GM18508 (cell line): ENCODE results near the gene RPA1.

Experiments used
- ATAC-seq: cut with Tn5 transposase; IDR thresholded peaks from one replicate; pipeline ENCODE4 v1.9.1; 2021; ENCODE audit warnings: moderate number of reproducible peaks; ENCODE audit not compliant: insufficient read depth, unreplicated experiment

Gene RPA1

DNA sequence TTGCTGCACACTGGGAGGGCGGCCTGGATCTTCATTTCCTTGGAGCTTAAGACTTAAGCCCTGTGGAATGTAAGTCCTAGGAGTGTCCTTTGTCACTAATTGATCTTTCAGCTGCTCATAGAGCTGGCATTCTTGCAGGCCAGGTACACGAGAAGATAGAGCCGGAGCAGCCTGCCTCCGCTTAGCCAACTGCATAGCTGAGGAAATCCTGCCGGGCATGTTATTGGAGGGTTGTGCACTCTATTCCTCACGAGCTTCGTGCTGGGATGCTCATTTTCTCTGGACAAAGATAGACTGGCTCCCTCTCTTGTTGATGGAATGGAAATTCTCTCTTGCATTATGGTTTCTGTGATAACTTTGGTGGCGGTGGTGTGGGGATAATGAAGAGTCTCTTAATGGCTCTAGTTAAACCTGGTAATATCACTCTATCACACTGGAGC lies 76.9 kb downstream of the RPA1 start:
- ATAC-seq, result no peak

DNA sequence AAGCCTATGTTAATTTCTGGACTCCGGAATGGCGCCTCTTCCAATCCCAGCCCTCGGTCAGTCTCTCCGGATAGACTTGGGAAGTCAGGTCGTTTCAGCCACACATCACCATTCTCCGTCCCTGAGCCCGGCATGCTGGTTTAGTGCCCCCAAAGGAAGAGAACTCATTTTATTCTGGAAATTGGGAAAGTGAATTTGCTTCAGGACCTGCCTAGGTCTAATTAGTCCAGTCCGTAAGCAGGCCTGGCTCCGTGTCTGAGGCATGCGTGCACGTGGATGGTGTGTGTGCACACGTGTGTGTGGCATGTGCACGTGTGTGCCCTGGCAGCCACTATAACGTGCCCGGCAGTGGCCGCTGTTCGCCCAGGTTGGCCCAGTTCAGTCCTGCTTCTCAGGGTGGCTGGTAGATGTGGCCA lies 77.4 kb downstream of the RPA1 start:
- ATAC-seq, result no peak

DNA sequence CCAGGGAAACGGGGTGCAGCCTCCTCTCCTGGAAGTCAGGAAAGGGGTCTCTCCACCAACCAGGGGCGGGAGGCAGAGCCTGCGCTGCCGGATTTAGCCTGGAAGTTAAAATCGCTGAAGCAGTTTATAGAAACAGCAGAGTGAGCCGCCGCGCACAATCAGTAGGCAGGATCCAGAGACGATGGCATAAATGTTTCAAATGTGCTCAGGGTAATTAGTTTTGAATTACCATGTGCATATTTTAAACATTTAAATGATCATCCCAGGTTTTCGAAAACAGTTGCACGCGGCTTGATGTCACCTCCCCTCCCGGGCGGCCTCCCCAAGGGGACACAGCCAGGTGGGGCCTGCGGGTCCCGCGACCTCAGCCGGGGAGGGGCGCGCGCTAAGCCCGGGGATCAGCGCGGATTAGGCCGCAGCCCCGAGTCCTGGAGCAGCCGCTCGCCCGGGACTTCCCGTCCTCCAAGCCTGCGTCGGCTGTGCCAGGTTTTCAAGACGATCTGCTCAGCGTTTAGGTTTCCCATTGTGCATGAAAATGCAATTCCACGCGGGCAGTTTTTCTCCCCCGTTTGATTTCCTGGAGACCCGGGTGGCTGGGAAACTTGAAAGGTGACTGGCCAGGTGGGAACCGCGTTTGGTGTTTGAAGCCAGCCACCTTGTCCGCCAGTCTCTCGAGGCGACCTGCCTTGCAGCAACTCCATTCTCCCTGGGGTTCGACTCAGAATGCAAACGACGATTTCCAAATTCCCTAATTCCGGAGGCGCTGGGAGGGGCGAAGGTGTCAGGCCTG lies 78.3 kb downstream of the RPA1 start:
- no peak for ATAC-seq

DNA sequence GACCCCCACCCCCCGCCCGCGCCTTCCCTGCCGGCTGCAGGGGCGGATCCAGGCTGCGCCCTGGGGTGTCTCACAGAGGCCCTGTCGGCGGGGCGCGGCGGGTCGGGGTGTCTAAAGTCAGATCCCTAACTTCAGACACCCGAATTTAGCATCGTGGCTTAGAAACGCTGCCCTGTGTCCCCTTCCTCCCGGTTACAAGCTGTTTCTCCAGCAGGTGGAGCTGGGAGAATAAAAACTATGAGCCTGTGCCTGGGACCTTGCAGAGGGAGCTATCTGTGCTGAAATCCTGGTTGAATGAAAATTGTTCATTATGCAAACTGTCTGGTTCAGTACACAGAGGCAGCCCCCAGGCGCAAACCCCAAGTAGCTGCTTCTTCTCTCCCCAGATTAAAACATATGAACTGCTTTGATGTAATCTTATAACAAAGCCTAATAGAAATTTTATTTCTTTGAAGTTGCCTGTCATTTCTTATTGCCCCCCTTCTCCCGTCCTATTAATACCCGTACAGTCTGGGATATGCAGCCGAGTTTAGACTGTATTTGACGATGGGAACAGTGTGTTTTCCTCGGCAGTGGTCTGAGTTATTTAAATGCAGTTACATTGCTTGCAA lies 79.0 kb downstream of the RPA1 start:
- ATAC-seq, result no peak

DNA sequence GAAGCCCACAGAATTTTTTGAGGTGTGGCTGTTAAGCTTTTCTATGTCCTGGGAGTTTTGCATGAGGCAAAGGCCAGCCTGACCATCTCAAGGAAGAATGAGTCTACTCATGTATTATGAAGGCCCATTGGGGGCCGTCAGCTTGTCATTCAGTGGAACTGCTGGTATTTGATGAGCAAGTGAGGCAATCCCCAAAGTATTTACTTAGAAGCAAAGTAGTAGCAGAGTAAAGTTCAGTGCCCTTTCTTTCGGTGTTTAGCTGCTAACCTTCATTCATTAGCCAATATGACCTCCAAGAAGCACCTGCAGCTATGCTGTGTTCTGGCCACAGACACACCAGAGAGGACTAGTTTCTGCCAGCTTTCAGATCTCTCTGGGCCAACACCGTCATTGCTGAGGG lies 80.2 kb downstream of the RPA1 start:
- no peak for ATAC-seq

DNA sequence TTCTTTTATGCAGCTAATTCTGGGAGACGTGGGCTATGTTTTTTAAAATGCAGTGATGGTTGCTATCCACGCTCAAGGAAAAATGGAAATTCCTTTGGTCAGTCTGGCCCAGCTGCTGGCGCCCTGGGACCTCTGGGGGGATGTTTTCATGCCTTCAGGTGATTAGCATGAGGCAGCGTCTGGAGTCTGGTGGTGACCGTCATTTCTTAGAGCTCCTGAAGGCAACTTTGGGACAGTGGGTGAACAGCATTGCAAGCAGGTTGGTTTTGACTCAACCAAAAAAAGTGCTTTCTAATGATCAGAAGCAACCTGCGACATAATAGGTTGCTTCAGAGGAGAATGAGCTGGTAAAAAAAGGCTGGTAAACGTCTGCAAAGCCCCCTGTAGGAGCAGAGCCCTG lies 82.3 kb downstream of the RPA1 start:
- ATAC-seq, result no peak

DNA sequence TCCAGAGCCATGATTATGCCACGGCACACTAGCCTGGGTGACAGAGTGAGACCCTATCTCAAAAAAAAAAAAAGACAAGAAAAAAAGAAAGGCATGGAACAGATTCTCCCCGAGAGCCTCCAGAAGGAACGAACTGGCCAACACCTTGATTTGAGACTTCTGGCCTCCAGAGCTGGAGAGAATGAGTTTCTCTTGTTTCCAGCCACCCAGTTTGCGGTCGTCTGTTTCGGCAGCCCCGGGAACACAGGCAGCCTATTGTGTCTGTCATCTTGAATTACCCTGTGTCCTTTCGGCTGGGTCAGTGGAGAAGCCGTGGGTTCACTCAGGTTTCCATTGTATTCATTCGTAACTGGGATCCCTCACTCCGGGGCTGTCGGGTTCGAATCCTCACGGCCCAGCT lies 83.9 kb downstream of the RPA1 start:
- no peak for ATAC-seq

DNA sequence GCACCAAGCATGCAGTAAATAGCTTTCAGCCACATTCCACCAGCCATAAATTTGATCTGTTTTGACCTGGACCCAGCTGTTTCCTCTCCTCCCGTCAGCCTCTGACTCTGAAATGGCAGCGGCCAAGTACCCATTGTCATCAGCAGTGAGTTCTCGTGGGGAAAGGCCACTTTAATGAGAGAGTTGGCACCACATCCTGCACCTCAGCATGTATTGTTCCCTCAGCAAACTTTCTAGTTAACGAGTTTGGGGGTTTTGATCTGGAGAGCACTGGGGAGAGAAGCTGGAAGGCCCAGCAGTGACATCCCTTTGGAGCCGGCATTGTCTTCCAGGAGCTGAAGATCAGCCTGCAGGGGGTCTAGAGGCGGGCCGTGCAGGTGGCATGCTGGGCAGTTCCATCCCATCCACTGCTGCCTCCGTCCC lies 84.9 kb downstream of the RPA1 start:
- no peak for ATAC-seq

DNA sequence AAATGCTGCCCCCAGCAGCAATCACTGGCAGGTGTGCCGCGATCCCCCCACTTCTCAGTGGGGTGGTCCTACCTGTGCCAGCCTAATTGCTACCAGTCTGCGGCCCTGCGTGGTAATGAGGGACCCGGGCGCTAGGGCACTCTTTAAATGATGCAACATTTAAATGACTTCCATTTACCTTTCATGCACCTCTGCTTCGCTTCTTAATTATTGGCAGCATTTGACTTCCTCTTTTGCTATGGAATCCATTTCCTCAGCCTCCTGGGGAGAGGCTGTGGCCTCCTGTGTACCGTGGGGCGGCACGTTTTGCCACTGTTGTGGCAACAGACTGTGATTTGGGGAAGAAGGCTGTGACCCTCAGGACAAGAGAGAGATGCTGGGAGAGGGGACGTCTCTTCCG lies 86.1 kb downstream of the RPA1 start:
- no peak for ATAC-seq

DNA sequence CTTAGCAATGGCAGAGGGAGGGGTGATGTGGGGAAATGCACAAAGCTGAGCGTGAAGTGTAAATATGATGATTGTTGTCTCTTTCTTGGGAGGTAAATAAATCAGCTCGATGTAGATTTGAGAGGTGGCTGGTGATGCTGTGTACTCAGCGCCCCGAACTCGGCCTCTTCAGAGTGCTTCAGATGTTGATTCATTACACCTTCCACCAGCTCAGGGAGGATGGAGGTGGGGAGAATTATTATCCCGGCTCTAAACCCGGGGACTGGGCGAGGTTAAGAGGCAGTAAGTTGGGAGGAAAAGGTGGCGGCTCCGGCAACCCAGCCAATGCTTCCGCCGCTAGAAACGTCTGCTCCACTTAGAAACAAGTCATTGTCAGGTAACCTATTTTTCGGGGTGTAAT lies 86.5 kb downstream of the RPA1 start:
- no peak for ATAC-seq

DNA sequence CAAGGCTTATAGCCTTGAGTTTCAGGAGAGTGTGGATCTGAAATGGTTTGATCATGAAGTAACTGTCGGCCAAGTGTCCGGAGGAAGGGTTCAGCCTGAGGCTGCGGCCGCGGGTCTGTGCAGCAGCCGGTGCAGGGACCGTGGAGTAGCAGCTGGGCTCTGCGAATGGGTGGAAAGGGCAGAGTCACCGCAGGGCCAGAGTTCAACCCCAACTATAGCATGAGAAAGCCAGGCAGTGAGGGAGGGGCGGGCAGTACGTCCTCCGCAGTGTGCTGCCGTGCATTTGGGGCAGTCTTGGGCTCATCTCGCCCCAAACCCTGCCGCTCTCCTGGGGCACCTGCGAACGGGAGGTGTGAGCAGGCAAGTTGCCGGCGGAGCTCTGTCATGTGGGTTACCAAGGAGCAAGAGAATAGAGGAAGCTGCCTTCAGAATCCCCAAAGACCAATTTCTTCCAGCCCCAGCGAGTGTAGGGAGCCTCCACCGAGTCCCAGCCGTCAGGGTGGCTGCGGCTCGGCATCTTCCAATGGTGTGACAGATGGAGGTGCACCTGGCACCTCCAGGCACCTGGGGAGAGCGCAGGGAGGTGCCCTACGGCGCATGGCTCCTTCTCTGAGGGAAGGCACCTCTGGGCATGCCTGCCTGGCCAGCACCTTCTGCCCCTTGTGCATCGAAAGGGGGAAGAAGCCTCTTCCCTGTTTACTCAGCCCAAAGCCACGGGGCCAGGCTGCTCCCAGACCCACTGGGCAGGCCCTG lies 87.3 kb downstream of the RPA1 start:
- ATAC-seq, result no peak

DNA sequence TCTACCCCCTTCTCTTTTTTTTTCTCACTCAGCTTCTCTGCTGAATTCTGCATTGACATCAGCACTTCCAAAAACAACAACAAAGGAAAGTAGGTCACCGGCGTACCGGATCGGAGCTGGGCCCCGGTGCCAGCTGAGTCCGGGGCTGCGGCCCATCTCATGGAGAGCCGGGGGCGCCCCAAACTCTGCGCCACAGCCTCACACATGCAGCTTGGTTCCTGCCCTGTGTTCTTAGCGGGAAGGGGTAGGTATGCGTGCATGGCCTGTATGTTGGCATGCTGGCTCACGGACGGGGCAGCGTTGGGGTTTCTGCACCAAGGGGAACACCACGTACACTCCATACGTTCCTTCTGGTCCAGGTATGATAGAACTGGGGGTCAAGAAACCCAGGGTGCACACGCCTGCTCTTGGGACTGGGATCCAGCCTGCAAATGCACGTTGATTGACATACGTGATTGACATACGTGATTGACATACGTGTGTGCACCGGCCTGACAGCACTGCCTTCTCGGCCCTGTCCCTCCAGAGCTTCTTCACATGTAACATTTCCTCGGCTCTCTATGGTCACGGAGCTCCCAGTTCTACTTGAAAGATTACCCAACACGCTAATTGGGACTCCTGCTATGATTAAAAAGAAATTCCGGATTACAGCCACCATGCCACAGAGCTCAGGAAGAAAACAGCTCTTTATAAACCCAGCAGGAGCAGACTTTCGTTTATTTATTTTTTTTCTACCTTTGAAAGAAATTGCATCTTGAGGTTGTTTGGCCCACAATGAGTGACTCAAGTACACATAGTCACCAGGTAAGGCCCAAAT lies 88.7 kb downstream of the RPA1 start:
- ATAC-seq, result no peak

DNA sequence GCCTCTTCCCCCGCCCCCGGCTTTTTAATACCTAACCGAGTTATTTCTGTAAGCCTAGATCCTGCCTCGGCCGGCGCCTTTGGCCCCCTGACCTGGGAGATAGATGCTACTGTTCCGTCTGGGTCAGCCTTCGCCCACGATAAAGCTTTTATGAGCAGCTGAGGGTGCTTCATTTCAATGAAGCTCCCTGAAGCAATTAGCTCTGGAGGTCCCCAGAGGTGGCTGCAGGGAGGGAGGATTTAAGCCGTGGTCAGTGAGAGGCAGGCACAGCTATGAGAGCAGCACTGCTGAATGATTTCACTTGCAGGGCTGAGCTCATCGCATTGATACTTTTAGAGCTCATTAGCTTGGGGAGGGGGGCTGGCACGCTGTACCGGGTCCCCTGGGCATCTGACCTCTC lies 89.4 kb downstream of the RPA1 start:
- ATAC-seq, result no peak

DNA sequence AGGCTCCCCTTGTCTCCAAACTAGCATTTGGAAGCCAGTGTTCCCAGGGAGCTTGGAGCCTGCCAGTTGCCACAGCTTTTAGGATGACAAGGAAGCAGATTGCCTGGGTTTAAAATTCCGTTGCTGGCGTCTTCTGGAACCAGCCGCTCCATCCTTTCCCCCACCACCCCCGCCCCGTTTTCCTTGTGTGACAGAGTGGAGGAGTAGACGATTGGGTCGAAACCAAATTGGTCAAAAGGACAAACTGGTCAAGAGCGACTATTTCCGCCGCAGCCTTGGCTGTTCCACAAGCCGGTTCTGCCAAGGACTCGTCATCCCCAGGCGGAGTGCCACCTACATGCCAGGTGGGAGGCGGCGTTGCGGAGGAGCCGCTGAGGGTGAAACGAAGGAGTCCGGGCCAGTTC lies 91.1 kb downstream of the RPA1 start:
- no peak for ATAC-seq

DNA sequence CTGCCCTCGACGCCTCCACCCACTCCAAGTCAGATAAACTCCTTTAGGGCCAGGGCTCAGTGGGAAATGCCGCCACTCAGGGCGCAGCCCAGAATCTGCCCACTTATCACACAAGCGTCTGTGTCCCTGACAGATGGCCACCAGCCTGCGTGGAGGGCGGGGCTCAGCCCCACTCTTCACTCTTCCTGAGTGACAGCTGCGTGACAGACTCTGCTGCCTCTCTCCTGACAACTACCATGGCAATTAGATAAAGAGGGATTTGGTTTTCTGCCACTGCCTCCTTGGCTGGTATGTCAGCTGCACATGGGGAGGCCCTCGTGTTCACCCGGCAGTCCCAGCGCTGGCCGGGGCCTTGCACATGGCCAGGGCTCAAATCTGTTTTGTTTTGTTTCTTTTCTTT lies 99.2 kb downstream of the RPA1 start:
- no peak for ATAC-seq

DNA sequence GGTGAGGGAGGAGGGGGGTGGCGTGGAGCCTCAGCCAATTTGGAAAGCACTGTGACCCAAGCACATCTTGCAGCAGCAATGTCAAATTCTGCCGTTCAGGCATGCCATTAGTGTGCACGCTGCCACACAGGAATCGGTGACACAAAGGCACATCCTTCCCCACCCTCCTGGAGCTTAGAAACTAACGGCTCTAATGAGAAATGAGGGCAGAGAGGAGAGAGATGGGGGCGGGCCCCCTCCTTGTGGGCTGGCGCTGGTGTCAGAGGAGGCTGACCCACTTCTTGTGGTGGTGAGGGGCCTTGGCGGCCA lies 100.5 kb downstream of the RPA1 start:
- no peak for ATAC-seq

DNA sequence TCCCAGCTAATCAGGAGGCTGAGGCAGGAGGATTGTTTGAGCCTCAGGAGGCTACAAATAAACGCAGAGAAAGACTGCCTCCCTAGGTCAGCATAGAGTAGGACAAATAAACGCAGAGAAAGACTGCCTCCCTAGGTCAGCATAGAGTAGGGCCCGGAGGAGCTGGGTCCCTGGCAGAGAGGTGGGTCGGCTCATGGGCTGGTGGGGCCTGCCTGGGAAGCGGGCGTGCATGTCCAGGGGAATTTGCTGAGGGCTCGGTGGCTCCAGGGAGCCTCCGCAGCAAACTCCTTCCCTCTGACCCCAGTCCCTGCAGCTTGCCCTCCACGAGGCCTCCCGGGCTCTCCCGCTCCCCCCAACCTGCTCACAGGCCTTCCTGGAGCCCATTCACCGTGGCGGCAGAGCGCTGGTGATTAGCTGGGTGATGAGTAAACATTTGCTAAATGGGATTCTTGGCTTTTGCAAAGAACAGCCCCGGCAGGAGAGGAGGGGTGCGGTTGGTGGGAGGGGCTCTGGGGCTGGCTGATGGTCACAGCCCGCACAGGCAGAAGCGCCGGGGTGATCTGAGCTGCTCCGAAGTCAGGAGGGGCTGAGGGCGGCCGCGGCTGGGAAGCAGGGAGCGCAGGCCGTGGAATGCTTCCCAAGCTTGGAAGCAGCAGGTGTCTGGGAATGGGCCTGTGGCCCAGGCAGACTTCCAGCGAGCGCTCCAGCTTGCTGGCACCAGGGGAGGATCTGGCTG lies 102.2 kb downstream of the RPA1 start:
- ATAC-seq, result no peak

DNA sequence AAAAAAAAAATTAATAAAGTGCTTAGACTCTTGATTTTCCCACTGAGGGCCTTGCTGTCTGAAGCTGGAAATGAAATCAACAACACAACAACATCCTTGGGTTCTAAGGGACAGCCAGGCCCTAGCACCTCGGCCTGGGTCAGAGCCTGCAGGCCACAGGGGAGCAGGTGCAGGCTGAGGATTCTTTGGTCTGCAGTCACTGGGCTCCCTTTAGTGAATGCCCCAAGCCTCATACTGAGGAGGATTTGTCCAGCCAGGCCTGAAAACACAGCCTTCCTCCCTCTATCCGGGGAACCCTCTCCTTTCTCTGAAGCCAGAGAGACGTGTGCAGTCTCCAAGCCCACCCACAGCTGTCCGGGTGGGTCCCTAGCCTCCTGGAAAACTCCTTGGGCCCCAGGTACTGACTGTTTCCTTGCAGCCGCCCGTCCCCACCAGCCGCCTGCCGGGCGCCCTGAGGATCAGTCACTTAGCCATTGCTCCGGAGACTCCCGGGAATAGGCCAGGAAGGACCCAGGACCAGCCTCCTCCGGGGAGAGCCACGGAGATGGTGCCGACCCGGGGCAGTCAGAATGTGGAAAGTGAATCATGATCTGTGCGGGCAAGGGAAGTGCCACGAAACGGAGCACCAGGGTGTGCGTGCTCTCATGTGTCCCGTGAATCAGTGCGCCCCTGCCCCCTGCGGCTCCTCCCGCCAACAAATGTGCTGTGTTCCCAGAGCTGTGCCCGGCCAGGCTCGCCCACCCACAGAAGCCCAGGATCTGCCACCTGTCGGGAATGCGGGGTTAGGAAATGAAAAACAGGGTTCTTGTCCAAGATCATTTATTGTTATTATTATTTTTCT lies 104.3 kb downstream of the RPA1 start:
- no peak for ATAC-seq

DNA sequence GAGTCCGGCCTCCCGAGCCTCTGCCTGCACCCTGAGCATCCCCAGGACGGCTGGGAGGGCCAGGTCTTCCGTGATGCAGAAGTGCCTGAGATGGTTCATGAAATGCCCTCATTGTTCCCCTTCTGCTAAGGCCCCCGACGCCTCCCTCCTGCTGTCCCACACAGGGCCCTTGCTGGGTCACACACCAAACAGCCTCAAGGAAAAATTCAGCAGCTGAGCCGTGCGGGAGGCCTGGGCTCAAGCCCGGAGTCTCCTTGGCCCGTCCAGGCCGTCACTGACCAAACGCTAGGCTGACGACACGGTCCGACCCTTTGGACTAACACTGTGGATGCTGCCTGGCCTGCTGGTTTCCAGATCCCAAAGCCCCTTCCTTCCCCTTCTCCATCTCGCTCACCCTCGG lies 105.1 kb downstream of the RPA1 start:
- ATAC-seq, result no peak
